G401.6 (cell line): Measurements from ENCODE around the gene CHIT1.

Experiments used
- FAIRE-seq: peaks from 2 replicates; lab custom pipeline; 2012; peaks lifted over from hg19 to GRCh38; lab: Jason Lieb, UNC

CHIT1 gene

DNA sequence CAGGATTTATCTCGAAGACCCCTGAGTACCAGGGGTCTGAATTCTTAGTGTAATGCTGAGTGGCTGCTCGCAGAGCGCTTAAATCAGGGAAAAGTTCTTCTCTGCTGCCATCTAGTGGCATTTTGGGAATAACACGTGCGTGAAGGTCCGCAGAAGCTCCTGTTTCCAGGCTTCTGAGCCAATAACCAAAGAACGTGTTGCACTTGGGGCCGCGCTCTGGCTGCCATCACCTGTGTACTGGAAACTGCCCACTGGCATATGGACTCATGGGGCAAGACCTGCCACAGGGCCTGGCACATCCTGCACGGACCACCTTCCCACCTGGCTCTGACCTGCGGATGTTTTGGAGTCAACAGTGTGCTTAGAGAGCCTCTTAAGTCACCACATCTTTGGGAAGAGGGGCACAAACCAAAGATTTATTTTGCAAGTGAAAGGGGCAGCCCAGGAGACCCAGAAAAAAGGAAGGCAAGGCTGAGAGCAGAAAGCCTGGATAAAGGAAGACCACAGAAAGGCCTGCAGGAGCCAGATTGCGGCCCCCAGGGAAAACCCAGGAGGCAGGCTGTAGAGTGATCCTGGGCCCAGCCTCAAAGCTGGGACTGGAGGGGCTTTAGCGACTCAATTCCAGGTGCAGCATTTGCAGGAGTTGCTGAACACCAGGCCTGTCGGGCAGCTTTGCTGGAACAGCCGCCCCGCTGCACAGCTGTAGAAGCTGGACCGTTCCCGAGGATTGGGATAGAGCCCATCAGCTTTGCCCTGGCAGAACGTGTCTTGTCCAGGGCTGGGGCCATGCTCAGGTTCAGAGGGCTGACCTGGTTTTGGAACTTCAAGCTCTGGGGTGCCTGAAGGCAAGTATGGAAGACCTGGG lies 13.0 kb downstream of the CHIT1 start:
- peak; percentile 56 for FAIRE-seq

DNA sequence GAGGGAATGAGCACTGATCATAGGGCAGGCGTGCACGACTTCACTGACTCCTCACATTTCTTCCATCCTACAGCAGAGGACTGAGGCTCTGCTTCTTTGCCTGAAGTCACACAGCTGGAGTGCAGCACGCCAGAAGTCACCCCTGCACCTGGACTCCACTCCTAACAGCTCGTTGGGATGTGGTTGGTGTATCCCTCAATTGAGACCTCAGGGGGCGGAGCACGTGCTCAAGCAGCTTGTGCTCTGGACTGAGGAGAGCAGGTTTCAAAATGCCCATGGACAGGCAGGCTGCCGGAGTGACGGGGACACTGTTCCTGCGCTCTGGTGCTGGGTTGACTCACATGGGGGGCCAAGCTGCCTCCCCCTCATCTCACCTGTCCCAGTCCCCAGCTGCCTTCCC lies 13.9 kb downstream of the CHIT1 start:
- FAIRE-seq, result no peak

DNA sequence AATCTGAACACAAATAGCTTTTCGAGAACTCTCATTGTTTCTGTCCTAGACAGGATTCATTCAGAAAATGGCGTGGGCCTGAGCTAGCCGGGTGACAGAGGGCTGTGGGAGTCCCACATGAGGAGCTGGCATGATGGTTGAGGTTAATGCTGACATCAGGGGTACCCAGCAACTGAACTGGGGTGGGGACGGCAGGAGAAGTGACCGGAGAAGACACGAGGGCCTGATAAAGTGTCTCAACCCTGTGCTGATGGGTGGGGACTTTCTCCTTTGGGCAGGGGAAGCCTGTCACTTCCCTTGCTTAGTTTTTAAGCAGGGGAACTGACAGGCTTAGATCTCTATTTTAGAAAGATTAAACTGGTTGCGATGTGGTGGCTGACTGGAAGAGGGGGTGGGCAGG lies 14.6 kb downstream of the CHIT1 start:
- FAIRE-seq, result no peak

DNA sequence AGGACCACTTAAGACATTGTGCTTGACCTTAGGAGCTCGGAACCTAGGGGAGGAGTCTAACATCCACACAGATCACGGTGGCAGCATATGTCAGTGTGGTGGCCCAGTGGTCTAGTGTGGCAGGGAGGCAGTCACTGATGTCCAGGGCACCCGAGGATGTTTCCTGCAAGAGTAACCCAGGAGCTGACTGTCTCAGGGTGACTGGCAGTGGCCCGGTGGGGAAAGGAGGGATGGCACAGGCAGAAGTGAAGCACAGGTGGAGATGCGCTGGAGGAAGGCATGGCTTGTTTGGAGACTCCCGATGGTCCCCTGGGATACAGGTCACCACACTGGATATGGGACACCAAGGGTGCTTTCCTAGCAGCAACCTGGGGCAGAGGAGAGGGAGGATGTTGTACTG lies 16.3 kb downstream of the CHIT1 start:
- no peak for FAIRE-seq

DNA sequence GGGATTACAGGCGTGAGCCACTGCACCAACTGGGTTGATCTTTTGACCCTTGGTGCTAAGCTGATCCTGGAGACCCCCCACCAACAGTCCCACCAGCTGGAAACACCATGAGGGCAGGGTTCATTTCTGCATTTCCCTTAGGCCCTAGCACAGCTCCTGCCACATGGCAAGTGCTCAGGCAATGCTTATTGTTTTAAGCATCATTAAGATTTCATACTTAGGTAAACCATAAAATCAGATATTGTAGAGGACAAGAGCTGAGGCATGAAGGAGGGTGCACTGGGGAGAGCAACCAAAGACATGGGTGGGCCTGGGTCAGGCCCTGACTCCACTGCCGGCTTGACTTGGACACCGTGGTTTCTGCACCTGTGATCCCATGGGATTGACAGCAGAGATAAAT lies 17.7 kb downstream of the CHIT1 start:
- FAIRE-seq, result no peak

DNA sequence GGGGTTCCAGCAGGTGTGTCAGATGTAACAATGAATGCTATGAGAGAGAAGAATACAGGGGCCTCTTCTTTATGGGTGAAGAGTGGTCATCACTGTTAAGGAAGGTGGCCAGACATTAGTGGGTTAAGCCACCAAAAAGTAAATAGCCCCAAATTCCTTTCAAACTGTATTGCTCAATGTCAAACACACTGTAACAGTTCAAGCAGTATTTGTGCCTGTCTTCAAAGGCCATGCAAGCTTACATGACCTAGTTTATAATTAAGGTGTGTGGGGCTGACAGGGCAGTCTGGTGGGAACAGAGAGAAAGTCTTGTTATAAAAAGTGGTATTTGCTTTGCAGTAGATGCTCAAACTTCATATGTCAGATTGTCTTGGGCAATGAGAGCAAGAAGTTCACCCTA lies 18.5 kb downstream of the CHIT1 start:
- FAIRE-seq, result no peak

DNA sequence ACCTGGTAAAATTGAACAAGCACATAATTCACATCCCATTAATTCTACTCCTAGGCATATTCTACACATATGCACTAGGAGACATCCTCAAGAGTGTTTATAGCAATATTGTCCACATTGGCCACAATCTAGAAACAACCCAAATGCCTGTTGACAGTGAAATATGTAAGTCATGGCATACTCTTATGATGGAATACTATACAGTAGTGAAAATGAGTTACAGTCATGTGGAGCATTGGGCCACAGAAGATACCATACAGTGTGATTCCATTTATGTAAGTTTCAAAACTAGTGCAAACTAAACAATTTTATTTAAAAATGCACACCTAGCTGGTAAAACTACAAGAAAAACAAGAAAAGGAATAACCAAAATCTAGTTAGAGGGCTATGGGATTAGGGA lies 19.1 kb downstream of the CHIT1 start:
- no peak for FAIRE-seq

DNA sequence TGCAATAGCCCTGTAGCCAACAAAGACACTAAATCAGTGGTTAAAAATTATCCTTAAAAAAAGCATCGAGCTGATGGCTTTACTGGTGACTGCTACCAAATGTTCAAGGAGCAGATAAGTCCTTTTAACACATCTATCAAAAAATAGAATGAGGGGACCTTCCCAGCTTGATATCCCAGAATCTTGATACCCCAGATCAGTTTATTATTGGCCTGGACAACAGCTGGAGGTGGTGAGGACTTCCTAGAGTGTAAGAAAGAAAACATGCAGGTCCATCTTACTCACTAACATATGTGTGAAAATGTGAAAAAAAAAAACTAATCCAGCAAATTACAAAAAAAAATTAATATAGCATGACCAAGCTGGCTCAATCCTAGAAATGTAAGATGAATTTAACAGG lies 21.3 kb downstream of the CHIT1 start:
- no peak for FAIRE-seq

DNA sequence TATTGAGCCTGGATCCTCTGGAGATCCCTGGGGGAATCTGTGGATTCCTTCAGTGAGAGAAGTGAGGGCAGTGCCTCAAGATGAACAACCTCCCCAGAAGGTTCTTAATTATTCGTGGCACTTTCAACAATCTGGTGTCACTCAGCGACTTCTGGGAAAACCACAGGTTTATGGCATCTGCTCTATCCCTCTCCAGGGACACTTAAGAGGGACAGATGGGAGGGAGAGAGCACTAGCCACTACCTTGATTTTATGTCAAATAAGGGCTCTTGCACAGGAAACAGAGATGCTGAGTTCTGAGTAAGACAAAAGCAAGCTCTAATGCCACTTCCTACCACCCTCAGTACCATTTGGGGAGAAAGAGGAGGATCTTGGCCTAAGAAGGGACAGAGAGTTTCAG lies 21.7 kb downstream of the CHIT1 start:
- no peak for FAIRE-seq

DNA sequence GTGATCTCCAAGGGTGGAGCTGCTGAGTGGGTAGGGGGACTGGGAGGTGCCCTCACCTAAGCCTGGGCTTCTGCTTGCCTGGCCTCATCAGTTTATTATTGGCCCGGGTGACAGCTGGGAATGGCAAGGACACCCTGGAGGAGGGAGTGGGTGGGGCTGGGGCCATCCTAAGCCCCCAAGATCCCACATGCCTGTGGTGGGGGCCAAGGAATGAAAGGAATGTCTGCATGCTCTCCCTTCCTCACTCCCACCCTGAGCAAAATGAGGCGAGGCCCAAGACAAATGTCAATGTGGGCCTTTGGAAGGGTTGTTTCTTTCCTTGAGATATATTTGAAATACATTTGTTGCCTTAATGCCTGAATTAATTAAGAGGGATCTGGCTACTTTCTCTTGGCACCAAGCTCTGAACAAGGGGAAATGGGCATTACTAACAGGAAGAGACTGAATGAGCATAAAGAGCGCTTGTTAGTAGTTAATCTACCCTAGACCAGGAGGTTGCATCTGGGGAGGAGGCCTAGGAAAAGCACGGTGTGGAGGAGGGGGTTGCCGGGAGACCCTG lies 23.3 kb downstream of the CHIT1 start:
- FAIRE-seq, result no peak

DNA sequence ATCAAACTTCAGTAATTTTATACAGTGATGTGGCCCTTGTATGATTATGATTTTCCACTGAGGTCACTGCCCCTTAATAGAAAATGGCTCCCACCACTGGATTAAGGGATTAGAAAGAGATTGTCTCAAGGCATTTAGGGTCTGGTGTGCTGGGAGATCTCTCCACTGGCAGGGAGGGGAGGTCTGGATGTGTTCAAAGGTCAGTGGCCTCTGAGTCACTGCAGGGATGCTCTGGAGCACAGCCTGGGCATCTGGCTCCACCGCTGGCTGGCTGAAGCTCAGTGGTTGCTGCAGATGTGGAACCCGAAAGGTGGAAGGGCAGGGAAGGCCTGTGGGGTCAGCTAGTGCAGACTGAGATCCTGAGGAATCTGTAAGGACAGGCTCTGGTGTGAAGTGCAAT lies 24.7 kb downstream of the CHIT1 start:
- FAIRE-seq, result no peak

DNA sequence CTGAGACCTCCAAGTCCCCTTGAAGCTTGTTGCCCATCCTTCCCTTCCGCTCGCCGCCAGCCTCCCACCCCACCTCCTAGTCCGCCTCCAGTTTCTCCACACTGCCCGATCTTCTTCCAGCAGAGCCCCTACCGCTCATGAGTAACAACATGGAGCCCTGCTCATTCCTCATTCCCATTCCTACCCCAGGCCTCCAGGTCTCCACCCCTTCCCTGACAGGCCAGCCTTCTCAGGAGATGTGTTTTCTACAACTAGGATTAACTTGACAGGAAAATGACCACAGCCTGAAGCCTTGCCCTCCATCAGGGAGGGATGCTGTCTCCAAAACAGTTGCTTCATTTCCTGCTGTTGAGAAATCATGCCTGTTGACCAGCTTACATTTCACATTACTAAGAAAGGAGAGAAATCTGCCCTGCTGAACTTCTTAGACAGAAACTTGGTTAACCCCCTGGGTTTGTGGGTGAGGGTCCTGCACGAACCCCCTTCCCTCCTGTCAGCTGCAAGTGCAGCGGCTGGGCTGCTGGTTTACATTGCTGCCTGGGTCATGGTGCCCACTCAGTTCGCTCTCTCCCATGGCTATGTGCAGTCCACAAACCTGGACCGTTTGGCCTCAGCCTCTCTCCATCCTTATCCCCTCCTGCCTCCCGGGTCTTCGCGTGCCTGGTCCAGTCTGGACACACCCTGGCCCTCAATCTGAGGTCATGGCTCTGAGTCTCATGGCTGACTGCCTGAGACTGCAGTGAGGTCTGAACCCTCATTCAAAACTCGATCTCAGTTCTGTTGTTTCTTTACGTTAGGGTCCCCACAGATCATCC lies 26.8 kb downstream of the CHIT1 start:
- FAIRE-seq, result no peak

DNA sequence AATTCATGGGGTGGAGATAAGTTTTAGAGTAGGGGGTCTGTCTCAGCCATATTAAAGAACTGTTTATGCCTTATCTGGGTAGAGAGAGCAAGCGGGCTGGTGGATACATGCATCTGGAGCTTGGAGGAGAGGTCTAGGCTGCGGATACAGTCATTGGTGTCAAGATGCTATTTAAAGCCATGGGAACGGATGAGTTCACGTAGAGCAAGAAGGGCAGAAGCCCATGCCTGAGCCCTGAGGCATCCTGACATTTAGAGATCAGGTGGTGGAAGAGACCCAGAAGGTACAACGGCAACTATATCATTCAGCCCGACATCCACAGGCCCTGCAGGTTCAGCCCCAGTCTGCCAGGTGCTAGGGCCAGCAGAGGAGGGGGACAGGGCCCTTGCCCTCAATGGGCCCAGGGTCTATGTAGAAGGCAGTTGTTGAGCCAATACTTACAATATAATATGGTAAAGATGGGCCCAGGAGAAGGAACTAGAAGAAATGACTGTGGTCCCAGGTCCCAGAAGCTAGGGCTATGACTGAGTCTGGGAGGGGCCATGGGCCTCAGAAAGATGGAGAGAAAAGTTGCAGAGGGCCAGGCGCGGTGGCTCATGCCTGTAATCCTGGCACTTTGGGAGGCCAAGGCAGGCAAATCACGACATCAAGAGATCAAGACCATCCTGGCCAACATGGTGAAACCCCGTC lies 27.8 kb downstream of the CHIT1 start:
- FAIRE-seq, result no peak

DNA sequence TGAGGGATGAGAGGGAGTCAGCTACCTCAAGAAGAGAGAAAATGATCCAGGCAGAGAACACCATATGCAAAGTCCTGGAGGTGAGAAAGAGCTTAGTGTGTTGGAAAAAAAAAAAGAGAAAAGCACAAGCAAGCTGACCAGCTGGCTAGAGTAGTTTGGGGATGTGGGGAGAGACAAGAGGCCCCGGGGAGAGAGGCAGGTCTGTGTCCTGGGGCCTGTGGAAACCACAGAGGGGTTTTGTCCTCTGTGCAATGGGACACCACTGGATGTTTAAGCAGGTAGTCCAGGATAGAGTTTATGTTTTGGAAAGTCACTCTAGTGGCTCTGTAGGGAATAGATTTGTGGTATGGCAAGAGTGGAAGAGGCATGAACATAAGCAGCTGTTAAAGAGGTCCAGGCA lies 28.6 kb downstream of the CHIT1 start:
- no peak for FAIRE-seq

DNA sequence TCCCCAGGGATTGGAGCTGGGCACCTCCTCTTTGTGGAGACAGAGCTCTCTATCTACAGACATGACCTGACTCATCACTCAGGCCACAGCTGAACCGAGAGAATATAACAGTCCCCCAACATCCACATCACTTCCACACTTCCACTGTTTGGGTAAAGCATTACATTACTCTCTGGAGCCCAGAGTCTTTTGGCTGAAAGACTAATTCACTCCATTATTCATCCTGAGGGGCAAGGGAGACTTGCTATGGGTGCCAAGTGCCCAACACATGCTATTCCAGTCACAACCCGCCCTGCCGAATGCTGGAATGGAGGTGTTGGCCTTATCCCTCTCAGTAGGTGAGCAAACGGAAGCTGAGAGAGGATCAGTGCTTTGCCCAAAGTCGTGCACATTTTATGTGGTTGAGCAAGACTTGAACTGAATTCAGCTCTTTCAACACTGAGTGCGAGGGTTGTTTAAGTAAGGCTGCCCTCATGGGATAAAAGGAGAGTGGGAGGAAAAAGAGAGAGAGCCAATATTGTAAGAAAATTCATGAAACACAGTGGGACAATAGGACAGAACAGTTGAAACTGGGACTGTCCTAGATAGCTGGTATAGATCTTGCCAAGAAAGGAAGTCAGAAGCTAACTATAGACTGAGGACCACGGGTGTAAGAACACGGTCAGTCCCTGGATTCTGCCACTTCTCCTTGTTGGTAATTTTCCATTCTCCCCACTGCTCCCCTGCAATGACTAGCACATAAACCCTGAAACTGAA lies 29.5 kb downstream of the CHIT1 start:
- no peak for FAIRE-seq

DNA sequence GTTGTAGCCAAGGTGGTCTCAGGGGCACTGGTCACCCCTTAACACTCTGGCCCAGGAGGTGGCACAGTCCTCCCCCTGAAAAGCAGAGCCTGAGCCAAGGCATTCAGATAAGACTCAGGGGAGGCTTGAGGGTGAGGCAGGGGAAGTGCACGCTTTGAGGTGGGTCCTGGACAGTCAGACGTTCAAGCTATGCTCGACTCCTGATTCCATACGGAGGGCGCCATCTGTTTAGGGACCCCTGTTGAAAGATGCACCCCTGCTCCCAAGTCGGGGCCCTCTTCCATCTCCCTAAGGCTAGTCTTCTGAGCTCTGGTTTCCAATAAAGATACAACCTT lies 30.0 kb downstream of the CHIT1 start:
- FAIRE-seq, result no peak

DNA sequence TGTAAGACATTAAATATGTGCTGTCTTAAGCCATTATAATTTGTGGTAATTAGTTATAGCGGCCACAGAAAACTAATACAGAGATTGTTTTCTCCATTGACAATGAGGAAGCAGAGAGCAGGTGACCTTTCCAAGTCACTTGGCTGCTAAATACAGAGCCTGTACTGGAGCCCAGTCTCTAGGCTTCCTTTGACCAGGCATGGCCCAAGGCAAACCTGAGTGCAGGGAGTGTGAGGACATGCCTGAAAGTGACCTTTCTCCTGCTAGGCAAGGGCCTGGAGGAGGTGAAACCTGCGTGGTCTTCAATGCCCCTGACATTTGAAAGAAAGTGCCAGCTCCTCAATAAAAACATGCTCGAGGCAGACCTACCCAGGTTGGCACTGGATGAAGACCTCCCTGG lies 30.5 kb downstream of the CHIT1 start:
- FAIRE-seq, result no peak

DNA sequence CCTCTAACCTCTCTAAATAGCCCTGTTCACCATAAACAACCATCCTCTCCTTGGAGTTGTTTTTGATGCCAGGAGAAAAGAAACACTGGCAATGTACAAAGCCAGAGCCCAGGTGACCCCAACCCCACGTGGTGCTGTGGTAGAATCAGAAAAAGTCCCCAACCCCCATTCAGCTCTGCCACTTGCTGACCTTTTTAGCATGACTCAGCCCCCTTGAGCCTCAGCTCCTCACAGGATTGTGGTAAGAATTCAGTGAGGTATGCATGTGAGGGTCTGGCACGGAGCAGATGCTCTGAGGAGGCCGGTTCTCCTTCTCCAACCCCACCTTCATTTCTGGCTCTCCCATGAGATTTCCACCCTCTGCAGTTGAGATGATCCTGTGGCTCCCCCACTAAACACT lies 31.8 kb downstream of the CHIT1 start:
- no peak for FAIRE-seq

DNA sequence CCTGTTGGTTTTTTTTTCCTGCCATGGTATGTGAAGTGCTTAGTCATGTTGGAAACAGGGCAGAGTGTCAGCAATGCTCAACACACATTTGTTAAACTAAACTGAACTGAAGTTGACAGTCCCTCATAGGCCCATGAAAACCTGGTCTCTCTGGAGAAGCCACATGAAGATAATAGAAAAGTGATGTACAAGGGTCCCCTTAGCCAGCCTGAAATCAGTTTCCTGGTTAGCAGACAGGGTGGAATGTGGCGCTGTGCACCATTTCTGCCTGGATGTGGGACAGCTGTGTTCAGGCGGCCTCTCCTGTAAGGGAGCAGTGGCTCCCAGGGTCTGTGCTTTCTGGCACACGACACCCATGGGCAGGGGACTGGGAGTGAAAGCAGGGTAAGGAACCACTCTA lies 33.1 kb downstream of the CHIT1 start:
- no peak for FAIRE-seq

DNA sequence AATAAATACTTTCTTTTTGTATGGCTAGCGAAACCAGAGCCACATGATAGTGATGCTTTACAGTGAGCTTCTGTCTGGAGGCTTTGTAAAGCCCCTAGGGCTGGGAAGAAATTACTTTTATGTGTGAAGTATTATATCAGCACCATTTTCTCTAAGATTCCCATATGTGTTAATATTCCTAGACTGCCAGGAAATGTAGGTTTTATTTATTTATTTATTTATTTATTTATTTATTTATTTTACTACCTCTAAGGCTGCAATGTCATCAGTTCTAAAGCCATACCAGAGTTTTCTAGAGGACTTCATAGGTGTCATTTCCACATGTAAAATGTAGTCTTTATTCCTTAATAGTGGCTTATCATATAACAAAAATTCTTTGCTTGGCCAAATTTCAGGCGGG lies 38.5 kb downstream of the CHIT1 start:
- FAIRE-seq, result no peak

DNA sequence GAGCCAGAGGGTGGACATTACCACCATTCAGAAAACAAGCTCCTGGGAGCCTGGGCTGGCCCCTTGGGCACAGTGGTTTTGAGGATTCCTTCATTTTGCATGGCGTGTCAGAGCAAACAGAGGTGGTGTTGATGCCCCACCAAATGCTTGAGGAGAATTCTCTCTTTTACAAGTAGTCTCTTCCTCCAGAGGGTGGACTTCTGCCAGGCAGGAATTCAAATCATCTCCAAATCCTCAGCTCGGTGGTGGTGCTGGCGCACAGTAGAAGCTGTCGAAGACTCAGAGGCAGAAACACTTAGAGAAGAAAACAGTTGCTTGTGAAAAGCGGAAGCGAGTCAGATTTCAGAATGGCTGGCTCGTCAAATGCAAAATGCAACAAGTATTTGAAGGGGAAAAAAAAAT lies 39.5 kb downstream of the CHIT1 start:
- FAIRE-seq, result no peak

DNA sequence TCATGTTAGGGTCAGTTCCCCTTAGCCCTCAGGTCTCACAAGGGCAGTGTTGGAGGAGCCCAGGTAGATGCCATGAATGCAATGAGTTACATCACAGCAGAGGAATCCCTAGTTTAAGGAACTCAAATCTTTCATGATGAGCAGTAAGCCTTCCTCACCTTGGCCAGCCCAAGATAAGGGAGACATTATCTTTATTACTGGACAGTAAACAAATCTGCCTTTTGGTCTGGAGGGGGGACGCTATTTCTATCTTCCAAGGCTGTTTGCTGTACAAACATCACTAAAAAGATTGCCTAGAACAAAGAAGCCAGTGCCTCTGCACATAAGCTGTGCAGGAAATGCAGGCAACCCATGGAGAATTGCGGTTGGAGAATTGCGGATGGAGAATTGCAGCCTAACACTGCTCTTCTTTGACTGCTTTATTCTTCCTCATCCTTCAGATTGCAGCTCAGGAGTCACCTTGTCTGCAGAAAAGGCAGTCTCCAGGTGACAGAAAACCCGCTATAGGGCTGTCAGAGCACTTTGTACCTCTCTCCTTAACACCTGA lies 40.7 kb downstream of the CHIT1 start:
- FAIRE-seq, result no peak
